HG03378 (cell line): ENCODE data around the gene HMGN3.
"Not testable (repeated sequence)": the region's sequence is repeated elsewhere in the genome, so short reads cannot be mapped to it uniquely, and the experiment has no call there.

ENCODE experiments used
- ATAC-seq: cut with Tn5 transposase; IDR thresholded peaks from one replicate; pipeline ENCODE4 v1.9.1; 2021; ENCODE audit warnings: mild to moderate bottlenecking, moderate library complexity; ENCODE audit not compliant: unreplicated experiment

The HMGN3 gene

GRCh38 chr6:79234150-79235022 is at the start of gene HMGN3:
HMGN3 (minus strand) TSS chr6:79234682.
- ATAC-seq, result peak; percentile 86

DNA sequence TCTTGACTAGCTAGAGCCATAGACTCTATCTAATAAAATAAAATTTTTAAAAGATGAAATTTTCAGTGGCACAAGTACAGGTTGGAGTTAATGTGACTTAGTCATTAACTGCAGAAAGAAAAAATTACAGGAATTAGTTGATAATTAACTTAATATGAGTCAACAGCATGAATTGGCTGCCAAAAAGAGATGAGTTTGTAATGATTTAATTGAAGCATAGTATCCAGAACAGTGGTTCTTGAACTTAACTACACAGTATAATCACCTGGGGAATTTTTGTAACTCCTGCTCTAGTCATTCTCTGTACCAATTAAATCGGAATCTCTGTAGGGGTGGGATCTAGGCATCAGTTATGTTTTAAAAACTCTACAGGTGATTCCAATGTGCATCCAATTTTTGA is 46.3 kb upstream of the HMGN3 start:
- ATAC-seq, result no peak

GRCh38 chr6:79277109-79277508 is 42.6 kb upstream of the HMGN3 start:
- no peak for ATAC-seq

DNA sequence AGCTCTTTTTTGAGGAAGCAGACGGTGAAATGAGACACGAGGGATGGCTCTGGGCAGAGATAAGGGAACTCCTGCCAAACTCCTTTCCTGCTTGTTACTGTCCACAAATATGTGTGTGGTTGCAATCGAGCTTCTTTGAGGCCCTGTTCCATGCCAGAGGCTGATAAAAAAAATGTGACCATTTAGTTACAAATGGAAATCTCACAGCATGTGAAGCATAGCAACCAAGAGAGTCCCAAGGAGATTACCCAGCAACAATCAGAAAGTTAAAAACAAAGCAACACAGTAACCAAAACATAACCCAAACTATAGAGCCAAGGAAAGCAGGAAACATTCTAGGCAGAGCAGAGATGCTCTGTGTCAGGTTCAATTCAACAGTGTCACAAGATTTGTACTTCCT is 35.4 kb upstream of the HMGN3 start:
- no peak for ATAC-seq

GRCh38 chr6:79267128-79267527 is 32.6 kb upstream of the HMGN3 start:
- ATAC-seq, result no peak

DNA sequence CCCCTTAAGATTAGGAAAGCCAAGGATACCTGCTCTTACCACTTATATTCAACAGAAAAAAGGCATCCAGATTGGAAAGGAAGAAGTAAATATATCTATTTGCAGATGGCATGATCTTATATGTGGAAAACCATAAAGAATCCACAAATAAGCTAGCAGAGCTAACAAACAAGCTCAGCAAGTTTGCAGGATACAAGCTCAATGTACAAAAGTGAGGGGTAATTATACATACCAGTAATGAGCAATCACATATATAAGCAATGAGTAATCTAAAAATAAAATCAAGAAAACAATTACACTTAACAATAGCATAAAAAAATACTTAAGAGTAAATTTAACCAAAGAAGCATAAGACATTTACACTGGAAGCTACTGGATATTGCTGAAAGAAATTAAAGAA is 31.6 kb upstream of the HMGN3 start:
- ATAC-seq, result no peak

GRCh38 chr6:79263359-79263758 is 28.9 kb upstream of the HMGN3 start:
- no peak for ATAC-seq

DNA sequence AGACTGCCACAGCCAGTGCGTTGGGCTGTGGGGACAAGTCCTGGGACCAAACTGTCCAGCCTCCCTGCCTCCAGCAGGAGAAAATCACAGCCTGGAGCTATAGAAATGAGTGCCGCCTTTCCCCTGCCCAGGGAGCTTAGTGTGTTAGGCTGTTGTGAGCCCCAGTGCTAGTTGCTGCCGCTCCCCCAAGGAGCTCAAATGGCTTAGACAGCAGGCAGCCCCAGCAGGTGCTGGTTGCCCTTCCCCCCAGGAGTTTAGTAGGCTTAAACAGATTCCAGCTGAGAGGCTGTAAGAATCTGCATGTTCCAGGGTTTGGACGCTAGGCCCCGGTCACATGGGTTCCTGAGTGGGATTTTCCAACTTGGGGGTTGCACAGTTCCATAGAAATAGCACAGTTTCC is 27.2 kb upstream of the HMGN3 start:
- ATAC-seq, result no peak

DNA sequence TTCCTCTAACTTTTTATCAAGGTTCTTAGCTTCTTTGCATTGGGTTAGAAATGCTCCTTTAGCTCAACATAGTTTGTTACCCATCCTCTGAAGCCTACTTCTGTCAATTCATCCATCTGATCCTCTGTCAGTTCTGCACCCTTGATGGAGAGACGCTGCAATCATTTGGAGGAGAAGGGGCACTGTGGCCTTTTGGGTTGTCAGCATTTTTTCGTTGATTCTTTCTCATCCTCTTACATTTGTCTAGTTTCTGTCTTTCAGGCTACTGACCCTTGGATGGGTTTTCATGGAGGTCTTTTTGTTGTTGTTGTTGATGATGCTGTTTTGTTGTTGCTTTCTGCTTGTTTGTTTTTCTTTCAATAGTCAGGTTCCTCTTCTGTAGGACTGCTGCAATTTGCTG is 26.3 kb upstream of the HMGN3 start:
- ATAC-seq, result no peak

- ATAC-seq, result no peak
Measured at GRCh38 chr6:79257381-79258205, 23.1 kb upstream of the HMGN3 start.

GRCh38 chr6:79256770-79257169 is 22.3 kb upstream of the HMGN3 start:
- ATAC-seq, result not testable (repeated sequence)

- not testable (repeated sequence) for ATAC-seq
Measured at GRCh38 chr6:79255086-79255485, 20.6 kb upstream of the HMGN3 start.

DNA sequence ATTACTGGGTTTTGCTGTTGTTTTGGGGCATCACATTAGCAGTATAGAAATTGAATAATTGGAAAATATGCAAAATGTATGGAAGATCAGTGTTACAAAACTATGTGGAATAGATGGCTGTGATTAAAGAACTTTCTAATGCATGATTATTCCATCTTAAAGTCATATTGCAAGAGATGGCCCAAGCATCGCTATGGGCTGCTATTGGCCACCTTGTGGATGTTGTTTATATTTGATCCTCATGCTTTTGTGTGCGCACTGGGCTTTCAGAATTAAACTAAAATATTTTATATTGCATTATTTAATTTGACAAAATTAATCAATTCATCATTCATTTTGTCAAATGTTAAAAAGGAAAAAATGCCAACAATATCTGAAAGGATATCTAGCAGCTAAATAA is 16.1 kb upstream of the HMGN3 start:
- ATAC-seq, result no peak

DNA sequence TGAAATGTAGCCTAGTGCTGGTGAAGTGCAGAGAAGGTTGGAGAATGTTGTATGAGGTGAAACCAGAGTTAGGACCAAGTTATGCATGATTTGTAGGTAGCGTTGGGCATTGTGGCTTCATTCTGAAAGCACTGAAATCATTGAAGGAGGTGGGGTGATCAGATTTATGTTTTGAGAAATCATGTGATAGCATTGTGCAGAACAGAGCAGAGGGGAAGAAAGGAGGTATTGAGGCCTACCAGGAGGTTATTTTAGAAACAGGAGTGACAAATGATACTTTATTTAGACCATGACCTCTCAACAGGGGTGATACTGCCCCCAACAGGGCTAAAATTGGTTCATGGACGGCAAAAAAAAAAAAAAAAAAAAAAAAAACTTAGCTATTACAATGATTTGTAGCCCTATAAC is 15.6 kb upstream of the HMGN3 start:
- peak; percentile 85 for ATAC-seq

DNA sequence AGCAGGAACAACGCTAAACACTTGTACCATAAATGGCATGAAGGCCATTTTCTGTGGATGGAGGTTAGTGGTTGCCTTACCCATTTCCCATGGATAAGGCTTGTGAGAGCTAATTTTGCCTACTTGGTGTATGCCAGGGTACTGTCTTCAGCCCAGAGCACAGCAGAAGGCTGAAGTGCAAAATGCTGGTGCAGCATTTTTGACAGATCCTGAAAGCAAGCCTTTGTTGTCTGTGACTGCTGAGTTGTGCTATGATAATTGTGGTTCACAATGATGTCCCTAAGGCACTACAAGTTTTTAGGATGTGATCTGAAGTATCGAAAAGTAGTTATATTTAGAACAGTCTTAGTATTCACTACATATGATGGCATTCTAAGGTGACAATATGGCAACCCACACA is 14.7 kb upstream of the HMGN3 start:
- ATAC-seq, result no peak

- ATAC-seq, result peak; percentile 82
Measured at GRCh38 chr6:79246891-79247290, 12.4 kb upstream of the HMGN3 start.

- no peak for ATAC-seq
Measured at GRCh38 chr6:79241228-79241627, 6.7 kb upstream of the HMGN3 start.

DNA sequence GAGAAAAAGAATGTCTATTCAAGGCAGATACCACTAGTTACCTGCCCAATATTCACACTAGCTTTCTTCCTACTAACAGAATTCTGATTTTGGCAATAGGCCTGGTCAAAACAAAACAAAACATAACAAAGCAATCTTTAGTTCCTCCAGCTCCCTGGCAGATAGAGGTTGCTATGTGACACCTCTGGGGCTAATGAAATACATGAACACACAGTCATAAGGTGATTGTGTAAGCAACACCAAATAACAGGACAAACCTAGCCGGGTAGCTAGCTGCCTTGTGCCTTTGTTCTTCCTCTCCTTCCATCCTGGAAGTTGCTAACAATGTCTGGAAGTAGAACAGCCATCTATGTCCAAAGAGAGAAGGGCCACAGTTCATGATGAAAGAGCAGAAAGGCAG is 6.0 kb upstream of the HMGN3 start:
- ATAC-seq, result no peak

GRCh38 chr6:79239536-79240168 is 5.2 kb upstream of the HMGN3 start:
- ATAC-seq, result peak; percentile 70

- no peak for ATAC-seq
Measured at GRCh38 chr6:79238919-79239318, 4.4 kb upstream of the HMGN3 start.

- no peak for ATAC-seq
Measured at GRCh38 chr6:79236711-79237110, 2.2 kb upstream of the HMGN3 start.
